C4-2B (cell line): ENCODE results near the gene TRAPPC1.
A peak's percentile ranks its signal among the peaks of the same experiment; 100 is the strongest.

ENCODE experiments used
- H3K27ac ChIP-seq: fragments of 450-650 bp; 2 replicates; pipeline ENCODE4 v1.5.1; 2017
- CTCF ChIP-seq: fragments of 450-650 bp; conservative IDR thresholded peaks from 2 replicates; pipeline ENCODE4 v1.5.1; 2017; ENCODE audit warnings: mild to moderate bottlenecking
- ZFX ChIP-seq: fragments of 450-650 bp; IDR thresholded peaks from 2 replicates; pipeline ENCODE4 v1.6.1; 2017

TRAPPC1 gene

GRCh38 chr17:7922845-7923628 lies 8.7 kb downstream of the TRAPPC1 start:
- TF ChIP-seq ZFX (no peak), CTCF (no peak)
- H3K27ac ChIP-seq: no peak overlapping the region

GRCh38 chr17:7922269-7922844 lies 9.4 kb downstream of the TRAPPC1 start:
- TF ChIP-seq ZFX (no peak), CTCF (no peak)
- H3K27ac ChIP-seq: no peak overlapping the region

GRCh38 chr17:7916808-7917207 lies 14.9 kb downstream of the TRAPPC1 start:
- TF ChIP-seq CTCF (no peak), ZFX (no peak)
- H3K27ac ChIP-seq: peak overlapping the region; percentile 88

GRCh38 chr17:7916385-7916682 lies 15.4 kb downstream of the TRAPPC1 start:
- no peak for TF ChIP-seq ZFX
- no peak for TF ChIP-seq CTCF
- H3K27ac ChIP-seq: peak overlapping the region; percentile 88

- TF ChIP-seq CTCF: no peak
- TF ChIP-seq ZFX: no peak
- peak within 1 kb of the TSS; percentile 88 for H3K27ac ChIP-seq
Observed at GRCh38 chr17:7915611-7916384, 15.9 kb downstream of the TRAPPC1 start, which contains the start of gene RNF227. TSS of gene RNF227 (minus strand) at chr17:7916289. CDS start at chr17:7916195, 94 bp downstream.

GRCh38 chr17:7915179-7915610 lies 16.6 kb downstream of the TRAPPC1 start:
- TF ChIP-seq CTCF: no peak
- TF ChIP-seq ZFX: no peak
- peak overlapping the region; percentile 88 for H3K27ac ChIP-seq

GRCh38 chr17:7912927-7913524 lies 18.7 kb downstream of the TRAPPC1 start:
- no peak overlapping the region for H3K27ac ChIP-seq
- TF ChIP-seq CTCF (peak; percentile 87), ZFX (no peak)
